HG03095 (cell line): ENCODE results near the gene HOXB3.
"Not testable (repeated sequence)": the region's sequence is repeated elsewhere in the genome, so short reads cannot be mapped to it uniquely, and the experiment has no call there.

Experiments used
- ATAC-seq: cut with Tn5 transposase; IDR thresholded peaks from one replicate; pipeline ENCODE4 v1.9.1; 2021; ENCODE audit warnings: moderate library complexity; ENCODE audit not compliant: unreplicated experiment

Gene HOXB3

GRCh38 chr17:48509708-48510107 lies 80.3 kb downstream of the HOXB3 start:
- not testable (repeated sequence) for ATAC-seq

- no peak for ATAC-seq
Measured at GRCh38 chr17:48506246-48506645, 83.8 kb downstream of the HOXB3 start.

- peak; percentile 78 for ATAC-seq
Measured at GRCh38 chr17:48505788-48506187, 84.3 kb downstream of the HOXB3 start.

GRCh38 chr17:48504953-48505352 lies 85.1 kb downstream of the HOXB3 start:
- ATAC-seq, result no peak

DNA sequence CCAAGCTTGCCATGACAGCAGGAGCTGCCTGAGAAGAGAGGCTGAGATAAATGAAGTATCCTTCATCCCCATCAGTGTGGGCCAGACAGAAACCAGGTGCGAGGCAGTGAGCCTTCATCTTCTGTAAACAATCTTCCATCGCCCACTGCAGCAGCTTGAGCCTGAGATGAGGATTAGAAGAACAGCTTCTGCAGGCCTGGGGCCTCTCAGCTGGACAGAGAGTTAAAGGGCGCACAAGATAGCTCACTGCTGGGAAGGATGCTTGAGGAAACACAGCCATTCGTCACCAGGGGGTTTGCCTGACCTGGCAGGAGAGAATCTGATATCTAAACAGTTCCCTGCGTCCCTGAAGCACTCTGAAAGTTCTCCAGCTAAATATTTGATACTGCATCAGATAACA lies 86.3 kb downstream of the HOXB3 start:
- no peak for ATAC-seq

- no peak for ATAC-seq
Measured at GRCh38 chr17:48502901-48503300, 87.1 kb downstream of the HOXB3 start.

DNA sequence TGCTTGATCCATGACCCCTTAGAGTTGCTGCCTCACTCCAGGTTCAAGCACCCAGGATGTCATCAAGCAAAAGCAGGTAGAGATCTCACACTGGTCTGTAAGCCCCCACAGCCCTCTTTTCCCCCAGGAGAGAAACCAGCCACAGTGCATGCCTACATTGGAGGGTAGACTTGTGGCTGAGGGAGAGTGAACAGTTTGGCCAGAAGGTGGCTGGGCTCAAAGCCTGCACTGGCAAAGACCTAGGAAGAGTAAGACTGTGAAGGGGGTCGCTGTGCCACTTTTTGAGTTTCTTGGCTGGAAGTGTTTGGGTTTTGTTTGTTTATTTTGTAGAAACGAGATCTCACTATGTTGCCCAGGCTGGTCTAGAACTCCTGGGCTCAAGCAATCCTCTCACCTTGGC lies 87.7 kb downstream of the HOXB3 start:
- ATAC-seq, result no peak

DNA sequence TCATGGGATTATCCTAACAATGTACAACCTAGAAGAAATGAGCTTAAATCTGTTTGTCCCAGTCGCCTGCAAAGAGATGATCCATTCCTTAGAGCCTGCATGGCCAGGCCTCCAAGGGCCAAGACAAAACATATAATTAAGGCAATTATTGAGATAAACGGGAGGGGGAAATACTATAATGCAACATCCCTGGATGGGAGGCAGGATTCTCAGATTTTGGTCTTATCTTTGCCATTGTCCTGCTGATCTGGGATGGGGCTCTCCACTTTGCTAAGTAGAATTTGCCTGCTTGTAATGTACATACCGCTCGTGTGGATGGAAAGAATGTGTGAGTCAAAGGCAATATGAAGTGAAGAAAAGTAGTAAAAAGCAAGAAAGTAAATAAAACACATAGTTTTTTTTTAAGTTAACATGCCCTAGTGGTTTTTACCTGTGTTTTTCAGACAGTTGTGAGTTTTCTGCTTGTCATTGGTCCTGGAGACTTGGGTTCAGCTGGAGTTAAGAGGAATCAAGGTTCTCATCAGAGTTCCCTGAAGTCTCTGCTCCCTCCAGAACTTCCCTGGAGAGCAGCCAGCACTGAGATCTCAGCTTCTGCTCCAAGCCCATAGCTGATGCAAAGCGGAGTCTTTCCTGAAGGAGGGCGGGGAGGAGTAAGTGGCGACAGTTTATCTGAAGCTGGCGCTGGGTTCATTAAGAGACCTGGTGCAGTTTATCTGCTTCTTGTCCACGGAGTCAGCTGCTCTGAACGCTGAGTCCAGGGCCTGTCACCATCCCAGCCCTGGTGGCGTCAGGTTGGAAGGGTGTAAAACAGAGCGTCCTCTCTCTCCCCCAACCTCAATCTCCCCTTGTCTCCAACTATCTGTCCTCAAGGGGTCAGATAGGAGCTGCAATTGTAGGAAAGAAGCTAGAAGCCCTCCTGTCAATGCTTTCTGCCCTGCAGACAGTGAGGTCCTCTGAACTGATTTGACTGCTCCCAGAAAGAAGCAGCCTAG lies 89.3 kb downstream of the HOXB3 start:
- no peak for ATAC-seq

DNA sequence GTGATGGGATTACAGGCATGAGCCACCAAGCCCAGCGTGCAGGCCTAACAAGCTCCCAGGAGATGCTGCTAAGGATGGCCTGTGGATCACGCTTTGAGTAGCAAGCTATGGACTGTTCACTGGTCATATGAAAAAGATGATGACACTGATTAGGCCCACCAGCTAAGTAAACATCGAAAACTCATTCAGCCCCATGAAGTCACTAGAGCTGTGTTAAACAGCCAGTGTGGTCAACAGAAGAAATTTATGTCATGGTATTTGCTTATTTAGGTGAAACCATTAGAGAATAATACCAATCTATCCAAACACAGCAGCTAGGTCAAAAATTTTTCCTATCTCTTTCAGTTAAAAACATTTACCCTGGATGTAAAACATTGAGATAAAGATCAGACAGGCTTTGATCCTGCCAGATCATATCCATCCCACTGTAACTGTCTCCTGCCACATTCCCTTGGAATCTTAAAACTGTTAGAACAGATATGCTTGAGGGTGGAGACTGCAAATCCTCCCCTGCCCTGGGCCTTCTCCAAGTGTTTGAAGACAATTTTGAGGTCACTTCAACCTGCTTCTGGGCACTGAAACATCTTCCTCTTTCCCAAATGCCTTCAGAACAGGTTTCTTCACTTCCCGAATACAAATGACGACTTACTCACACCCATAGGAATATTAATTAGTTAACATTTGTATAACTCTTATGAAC lies 90.2 kb downstream of the HOXB3 start:
- no peak for ATAC-seq

- ATAC-seq, result no peak
Measured at GRCh38 chr17:48499248-48499647, 90.8 kb downstream of the HOXB3 start.
